Chondrocyte (in vitro differentiated cells): ENCODE measurements around the gene FERMT2. TPM values are rescaled to one million over a fixed set of nuclear protein-coding genes. Genes with fewer than 3 reads are reported as not detected.
A peak's percentile ranks its signal among the peaks of the same experiment; 100 is the strongest.

Experiments
- DNase-seq: peaks from one replicate; pipeline ENCODE4 v3.0.0; 2021; ENCODE audit warnings: mixed read lengths, low spot score
- H3K27ac Mint-ChIP-seq: one replicate; pipeline ENCODE4 v1.8.0; 2021; ENCODE audit warnings: mild to moderate bottlenecking, moderate library complexity, mixed read lengths; ENCODE audit not compliant: unreplicated experiment
- H3K27me3 Mint-ChIP-seq: 2 replicates; pipeline ENCODE4 v1.8.0; 2021; ENCODE audit warnings: low read depth, mixed read lengths
- H3K36me3 Mint-ChIP-seq: 2 replicates; pipeline ENCODE4 v1.8.0; 2021; ENCODE audit warnings: low read depth, mixed read lengths
- H3K4me1 Mint-ChIP-seq: 2 replicates; pipeline ENCODE4 v1.8.0; 2021; ENCODE audit warnings: low read depth, mild to moderate bottlenecking, mixed read lengths
- H3K4me3 Mint-ChIP-seq: one replicate; pipeline ENCODE4 v1.8.0; 2021; ENCODE audit warnings: mild to moderate bottlenecking, moderate library complexity, mixed read lengths; ENCODE audit not compliant: unreplicated experiment
- H3K9me3 Mint-ChIP-seq: 2 replicates; pipeline ENCODE4 v1.8.0; 2021; ENCODE audit warnings: low read depth, mixed read lengths
- CTCF ChIP-seq: fragments of 200-600 bp; sonication (generic); IDR thresholded peaks from 2 replicates; pipeline ENCODE4 v1.5.0; 2021; ENCODE audit warnings: antibody characterized with exemption, mild to moderate bottlenecking, moderate library complexity
- long read RNA-seq: library from polyadenylated mRNA; stranded (forward); transcript quantifications from one replicate; pipeline ENCODE4 v2.0.0, GENCODE V29; 2021
- total RNA-seq: library from RNA; stranded (reverse); gene quantifications from 3 replicates; pipeline ENCODE4 v1.2.1, GENCODE V29; 2021

The FERMT2 gene
- total RNA-seq: 423 to 518 TPM (median 494 TPM) in 3 replicates
- long read RNA-seq, transcript FERMT2-202 (16 exons, 3,247 nt): minor isoform, 6 of 460 reads
- long read RNA-seq, transcript FERMT2-201 (15 exons, 3,338 nt): major isoform, 324 of 460 reads
- long read RNA-seq, partial matches to known transcripts: 106 of 460 reads
- long read RNA-seq, other reads (novel, unspliced or antisense): 23 of 460 reads

- no peak for TF ChIP-seq CTCF
- no peaks in the 10 kb centered on the region for H3K27me3 Mint-ChIP-seq
- peak within 1 kb of the TSS; percentile 98 for H3K27ac Mint-ChIP-seq
- DNase-seq: peak; percentile 96
- peaks cover 53% of the 10 kb centered on the region for H3K4me1 Mint-ChIP-seq
- no peaks in the 10 kb centered on the region for H3K9me3 Mint-ChIP-seq
- H3K36me3 Mint-ChIP-seq: peaks cover 23% of the 10 kb centered on the region
- peak within 1 kb of the TSS; percentile 99 for H3K4me3 Mint-ChIP-seq
Measured at GRCh38 chr14:52950898-52951680, at the start of gene FERMT2. Gene FERMT2 (minus strand): TSS chr14:52951050. CDS start chr14:52950568, 482 bp downstream.

DNA sequence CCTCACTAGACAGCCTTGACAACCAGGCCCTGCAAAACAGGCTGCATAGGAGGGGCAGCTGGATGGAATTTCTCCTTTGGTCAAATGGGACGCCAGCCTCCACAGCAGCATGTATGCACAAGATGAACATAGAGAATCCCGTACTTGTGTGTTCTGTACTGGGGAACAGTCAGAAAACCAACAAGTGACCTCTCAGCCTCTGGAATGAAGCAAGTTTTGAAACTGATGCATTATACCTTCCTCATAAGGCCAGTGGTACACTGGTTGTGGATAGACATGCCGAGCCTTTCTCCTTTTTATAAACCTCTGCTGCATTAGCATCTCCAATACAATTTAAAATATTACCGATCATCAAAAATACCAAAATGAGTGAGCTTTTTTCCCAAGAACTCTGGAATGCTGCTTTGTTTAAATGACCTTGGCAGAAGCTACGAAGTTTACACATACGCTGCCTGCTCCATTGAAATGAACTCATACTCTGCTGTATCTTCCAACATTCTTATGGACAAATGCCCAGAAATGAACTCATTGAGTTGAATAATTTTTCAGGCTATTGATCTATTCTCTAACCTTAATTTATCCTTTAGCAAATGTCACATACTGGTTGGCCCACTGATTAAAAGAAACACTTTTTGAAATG lies 47.6 kb upstream of the FERMT2 start:
- H3K27ac Mint-ChIP-seq: peak overlapping the region; percentile 60
- no peak overlapping the region for H3K4me3 Mint-ChIP-seq
- H3K9me3 Mint-ChIP-seq: no peaks in the 10 kb centered on the region
- no peaks in the 10 kb centered on the region for H3K36me3 Mint-ChIP-seq
- H3K4me1 Mint-ChIP-seq: peaks cover 21% of the 10 kb centered on the region
- no peak for TF ChIP-seq CTCF
- no peak for DNase-seq
- H3K27me3 Mint-ChIP-seq: no peaks in the 10 kb centered on the region

DNA sequence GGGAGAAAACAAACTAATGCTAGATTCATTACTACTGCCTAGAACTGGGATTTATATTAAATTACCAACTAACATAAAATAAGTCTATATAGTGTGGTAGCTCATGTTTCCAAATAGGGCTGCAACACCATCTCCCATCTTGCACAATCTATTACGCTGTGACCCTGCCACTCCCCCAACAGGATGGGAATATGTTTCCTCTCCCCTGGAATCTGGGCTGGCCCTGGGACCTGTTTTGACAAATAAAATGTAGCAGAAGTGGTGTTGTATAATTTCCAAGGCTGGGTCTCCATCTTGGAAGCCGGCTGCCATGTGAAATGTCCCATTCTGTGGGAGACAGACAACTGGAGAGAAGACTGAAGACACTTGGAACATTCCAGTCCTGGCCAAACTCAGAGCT lies 45.6 kb upstream of the FERMT2 start:
- Mint-ChIP-seq H3K27ac (no peak overlapping the region), H3K9me3 (no peaks in the 10 kb centered on the region), H3K4me3 (no peak overlapping the region), H3K4me1 (peaks cover 24% of the 10 kb centered on the region), H3K27me3 (no peaks in the 10 kb centered on the region), H3K36me3 (no peaks in the 10 kb centered on the region)
- TF ChIP-seq CTCF: no peak
- no peak for DNase-seq

DNA sequence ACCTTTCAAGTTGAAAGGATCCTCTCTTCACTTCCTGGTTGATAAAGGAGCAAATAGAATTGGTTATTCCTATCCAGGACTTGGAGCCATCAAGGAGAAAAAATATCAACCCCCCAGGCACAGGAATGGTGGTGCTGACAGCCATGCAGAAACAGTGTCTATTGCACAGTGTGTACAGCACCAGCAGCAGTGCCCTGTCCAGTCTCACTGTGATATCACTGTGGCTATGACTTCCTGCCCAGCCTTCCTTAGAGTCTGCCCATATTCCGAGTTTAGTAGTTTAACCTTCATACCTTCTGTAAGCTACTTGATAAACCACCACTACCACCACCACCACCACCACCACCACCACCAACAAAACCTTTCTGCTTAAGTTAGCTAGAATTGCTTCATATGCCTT lies 45.1 kb upstream of the FERMT2 start:
- Mint-ChIP-seq H3K36me3 (no peaks in the 10 kb centered on the region), H3K4me3 (no peak overlapping the region), H3K27ac (no peak overlapping the region), H3K9me3 (no peaks in the 10 kb centered on the region), H3K4me1 (peaks cover 24% of the 10 kb centered on the region), H3K27me3 (no peaks in the 10 kb centered on the region)
- TF ChIP-seq CTCF: no peak
- DNase-seq: no peak

DNA sequence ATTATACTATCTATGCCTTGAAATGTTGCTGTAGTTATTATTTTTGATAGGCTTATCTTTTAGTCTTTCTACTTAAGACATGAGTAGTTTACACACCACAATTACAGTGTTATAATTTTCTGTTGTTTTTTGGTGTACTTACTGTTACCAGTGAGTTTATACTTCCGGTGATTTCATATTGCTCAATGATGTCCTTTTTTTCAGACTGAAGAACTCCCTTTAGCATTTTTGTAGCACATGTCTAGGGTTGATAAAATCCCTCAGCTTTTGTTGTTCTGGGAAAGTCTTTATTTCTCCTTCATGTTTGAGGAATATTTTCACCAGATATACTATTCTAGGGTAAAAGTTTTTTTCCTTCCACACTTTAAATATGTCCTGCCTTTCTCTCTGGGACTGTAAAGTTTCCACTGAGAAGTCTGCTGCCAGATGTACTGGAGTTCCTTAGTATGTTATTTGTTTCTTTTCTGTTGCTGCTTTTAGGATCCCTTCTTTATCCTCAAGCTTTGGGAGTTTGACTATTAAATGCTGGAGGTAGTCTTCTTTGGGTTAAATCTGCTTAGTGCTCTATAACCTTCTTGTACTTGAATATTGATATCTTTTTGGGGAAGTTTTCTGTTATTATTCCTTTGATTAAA lies 41.5 kb upstream of the FERMT2 start:
- no peak for DNase-seq
- H3K27ac Mint-ChIP-seq: no peak overlapping the region
- peaks cover 13% of the 10 kb centered on the region for H3K4me1 Mint-ChIP-seq
- no peaks in the 10 kb centered on the region for H3K9me3 Mint-ChIP-seq
- no peak overlapping the region for H3K4me3 Mint-ChIP-seq
- no peak for TF ChIP-seq CTCF
- no peaks in the 10 kb centered on the region for H3K27me3 Mint-ChIP-seq
- H3K36me3 Mint-ChIP-seq: no peaks in the 10 kb centered on the region
